Measurements from ENCODE around the gene TIPIN. TPM values are rescaled to one million over a fixed set of nuclear protein-coding genes. Genes with fewer than 3 reads are reported as not detected.

Gene TIPIN
- total RNA-seq, 1 experiment from 2014 or later: 14.2 TPM

- CTCF ChIA-PET: no interaction called here
- Histone ChIP-seq H3K4me1 (ENCODE audit: insufficient read depth, low read length) (no peaks in the 10 kb centered on the region), H3K9me2 (replicated peaks; ENCODE audit: low read length) (no peaks in the 10 kb centered on the region), H3K27me3 (ENCODE audit: low read length) (no peaks in the 10 kb centered on the region), H3K4me2 (ENCODE audit: low read length) (no peak overlapping the region), H4K20me1 (ENCODE audit: low read length) (no peaks in the 10 kb centered on the region), H3F3A (ENCODE audit: low read length, unreplicated experiment) (no peaks in the 10 kb centered on the region), H3K4me3 (ENCODE audit: low read length) (no peak overlapping the region), H2AFZ (ENCODE audit: low read length) (no peak overlapping the region), H3K9me3 (ENCODE audit: low read length) (no peaks in the 10 kb centered on the region), H3K36me3 (ENCODE audit: low read depth, low read length) (no peaks in the 10 kb centered on the region), H3K79me2 (ENCODE audit: low read length) (no peaks in the 10 kb centered on the region), H3K27ac (ENCODE audit: low read length) (no peak overlapping the region), H3K9ac (ENCODE audit: low read length) (no peak overlapping the region)
- POLR2A ChIA-PET (ENCODE audit: unreplicated experiment): no interaction called here
- DNase-seq: no peak
- intact Hi-C loops (cut with micrococcal nuclease): no loop called here
- BruUV-seq (replicated peaks): no TSS peak
- TF ChIP-seq EZH2phosphoT487 (IDR thresholded peaks at IDR 0.05; ENCODE audit: borderline replicate concordance, low read length): no peak
- no peak for TF ChIP-seq CTCF (conservative IDR thresholded peaks at IDR 0.05; ENCODE audit: low read depth, low read length)
- no peak for TF ChIP-seq EZH2 (IDR thresholded peaks at IDR 0.05; ENCODE audit: low read length, unreplicated experiment)
- ATAC-seq: no peak
Observed at GRCh38 chr15:66378814-66379430, 22.4 kb upstream of the TIPIN start.

GRCh38 chr15:66374179-66374578 is 17.7 kb upstream of the TIPIN start:
- ATAC-seq (no peak), DNase-seq (no peak)
- Histone ChIP-seq H2AFZ (ENCODE audit: low read length) (no peak overlapping the region), H3K4me3 (ENCODE audit: low read length) (no peak overlapping the region), H3K4me1 (ENCODE audit: insufficient read depth, low read length) (peaks cover 13% of the 10 kb centered on the region), H3K9me3 (ENCODE audit: low read length) (no peaks in the 10 kb centered on the region), H3K79me2 (ENCODE audit: low read length) (no peaks in the 10 kb centered on the region), H3K27ac (ENCODE audit: low read length) (no peak overlapping the region), H3F3A (ENCODE audit: low read length, unreplicated experiment) (no peaks in the 10 kb centered on the region), H3K27me3 (ENCODE audit: low read length) (no peaks in the 10 kb centered on the region), H3K4me2 (ENCODE audit: low read length) (no peak overlapping the region), H3K9me2 (replicated peaks; ENCODE audit: low read length) (no peaks in the 10 kb centered on the region), H3K36me3 (ENCODE audit: low read depth, low read length) (no peaks in the 10 kb centered on the region), H3K9ac (ENCODE audit: low read length) (no peak overlapping the region), H4K20me1 (ENCODE audit: low read length) (no peaks in the 10 kb centered on the region)
- ChIA-PET POLR2A (ENCODE audit: unreplicated experiment) (no interaction called here), CTCF (no interaction called here)
- BruUV-seq (replicated peaks): no TSS peak
- no peak for TF ChIP-seq CTCF (conservative IDR thresholded peaks at IDR 0.05; ENCODE audit: low read depth, low read length)
- no peak for TF ChIP-seq EZH2 (IDR thresholded peaks at IDR 0.05; ENCODE audit: low read length, unreplicated experiment)
- TF ChIP-seq EZH2phosphoT487 (IDR thresholded peaks at IDR 0.05; ENCODE audit: borderline replicate concordance, low read length): no peak
- intact Hi-C loops (cut with micrococcal nuclease): no loop called here

Measured in PC-3 (cell line).